ENCODE measurements around the gene MACROD1.

DNA sequence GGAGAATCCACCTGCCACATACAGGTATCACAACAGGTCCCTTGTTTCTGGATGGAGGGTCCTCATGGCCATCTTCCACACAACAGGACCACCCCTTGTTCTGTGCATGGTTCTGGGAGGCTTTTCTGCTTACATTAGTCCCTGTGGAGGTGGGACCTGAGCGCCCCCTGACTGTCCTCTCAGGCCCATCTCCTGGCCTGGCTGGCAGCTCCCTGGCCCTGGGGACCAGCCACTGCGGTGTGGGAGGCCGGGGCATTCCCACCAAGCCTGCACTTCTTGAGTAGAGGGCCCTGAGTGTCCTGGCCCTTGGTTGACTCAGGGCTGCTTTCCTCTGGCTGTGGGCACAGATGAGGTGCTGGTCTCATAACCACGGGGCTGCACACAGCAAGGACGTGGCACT is 186.5 kb downstream of the MACROD1 start:
- no peak for TF ChIP-seq CTCF (IDR thresholded peaks at IDR 0.05)
- no peak for TF ChIP-seq POLR2A (IDR thresholded peaks at IDR 0.05)
